HepG2 (cell line): ENCODE results near the gene SNX13. TPM values are rescaled to one million over a fixed set of nuclear protein-coding genes. Genes with fewer than 3 reads are reported as not detected.

ENCODE experiments used
- ARID2 ChIP-seq: sonication (generic); formaldehyde crosslinking; IDR thresholded peaks from 2 replicates; pipeline ENCODE4 v1.8.1; 2022; ENCODE audit warnings: mild to moderate bottlenecking, missing genetic modification reagents, borderline replicate concordance
- CC2D1A ChIP-seq: sonication (generic); formaldehyde crosslinking; IDR thresholded peaks from 2 replicates; pipeline ENCODE4 v1.8.1; 2023; ENCODE audit warnings: mild to moderate bottlenecking, missing genetic modification reagents
- MEF2D ChIP-seq: sonication (generic); formaldehyde crosslinking; IDR thresholded peaks from 2 replicates; pipeline ENCODE4 v1.5.1; 2020; ENCODE audit warnings: mild to moderate bottlenecking, missing genetic modification reagents
- REL ChIP-seq: sonication (generic); formaldehyde crosslinking; conservative IDR thresholded peaks from 2 replicates; pipeline ENCODE4 v1.8.0; 2022; ENCODE audit warnings: mild to moderate bottlenecking, missing genetic modification reagents, moderate library complexity
- RNF219 ChIP-seq: sonication (generic); formaldehyde crosslinking; IDR thresholded peaks from 2 replicates; pipeline ENCODE4 v1.5.0; 2020; ENCODE audit warnings: mild to moderate bottlenecking, missing genetic modification reagents
- SOX13 ChIP-seq, 3 experiments: fragments of 450-650 bp in 1 of 3; sonication (generic) in 1 of 3; formaldehyde crosslinking in 1 of 3; IDR thresholded peaks in 2 of 3; conservative IDR thresholded peaks in 1 of 3; 2 replicates each; pipeline versions ENCODE4 v1.5.0 to v1.6.1; 2016 to 2020; ENCODE audit warnings: antibody characterized with exemption in 1 of 3, mild to moderate bottlenecking in 1 of 3, missing compliant biosample characterization in 1 of 3, missing genetic modification reagents in 1 of 3, moderate library complexity in 1 of 3
- TFDP1 ChIP-seq: IDR thresholded peaks from 2 replicates; pipeline ENCODE4 v1.6.1; 2016; ENCODE audit warnings: missing compliant biosample characterization, missing genetic modification reagents, borderline replicate concordance
- ZHX2 ChIP-seq, 2 experiments: sonication (generic) in 1 of 2; formaldehyde crosslinking in 1 of 2; IDR thresholded peaks; 2 replicates each; pipeline versions ENCODE4 v1.6.1 to v1.9.0; 2014 to 2022; ENCODE audit warnings: antibody characterized with exemption in 1 of 2, borderline replicate concordance in 1 of 2, inconsistent platforms in 1 of 2, low read depth in 1 of 2, missing genetic modification reagents in 1 of 2
- ZNF414 ChIP-seq: sonication (generic); formaldehyde crosslinking; IDR thresholded peaks from 2 replicates; pipeline ENCODE4 v1.5.0; 2020; ENCODE audit warnings: missing genetic modification reagents
- ZNF501 ChIP-seq: sonication (generic); formaldehyde crosslinking; IDR thresholded peaks from 2 replicates; pipeline ENCODE4 v1.5.1; 2020; ENCODE audit warnings: mild to moderate bottlenecking, moderate library complexity, missing genetic modification reagents
- ZNF660 ChIP-seq: sonication (generic); formaldehyde crosslinking; IDR thresholded peaks from 2 replicates; pipeline ENCODE4 v1.5.1; 2020; ENCODE audit warnings: mild to moderate bottlenecking, low read depth, missing genetic modification reagents, borderline replicate concordance
- ZNF770 ChIP-seq: sonication (generic); formaldehyde crosslinking; IDR thresholded peaks from 2 replicates; pipeline ENCODE4 v1.5.0; 2020; ENCODE audit warnings: mild to moderate bottlenecking, missing genetic modification reagents
- ZNF850 ChIP-seq: sonication (generic); formaldehyde crosslinking; conservative IDR thresholded peaks from 2 replicates; pipeline ENCODE4 v1.9.0; 2021; ENCODE audit warnings: mild to moderate bottlenecking, missing genetic modification reagents
- polyA plus RNA-seq, 8 experiments: library from polyadenylated mRNA; depleted of rRNA in 3 of 8; stranded (reverse) in 7 of 8; unstranded in 1 of 8; fragments of >200 nt; fragmentation: Illumina TruSeq in 4 of 8; extraction: Trizol in 4 of 8; gene quantifications; 2 replicates each; pipeline versions ENCODE4 v1.2.1 to v1.2.3, GENCODE V29; 2011 to 2016; ENCODE audit warnings: low read depth in 4 of 8, missing spikeins in 1 of 8, mixed read lengths in 1 of 8; ENCODE audit not compliant: insufficient read depth in 1 of 8
- total RNA-seq, 5 experiments: library from RNA; depleted of rRNA; stranded (reverse); fragments of >200 nt; fragmentation: Illumina TruSeq; extraction: Trizol; gene quantifications; 2 replicates each; pipeline ENCODE4 v1.2.3, GENCODE V29; 2016; ENCODE audit warnings: low read depth in 1 of 5

Gene SNX13
- total and polyA plus RNA-seq, 2 of the 13 experiments (the other 11 are each of a cell fraction or from before 2014, with no cell fraction given): 14.3 to 32.3 TPM

- TF ChIP-seq CC2D1A (CRISPR knock-in tag): no peak
- TF ChIP-seq SOX13 (IDR thresholded peaks at IDR 0.05): no peak
- TF ChIP-seq SOX13 (CRISPR knock-in tag; conservative IDR thresholded peaks at IDR 0.05 in 1 of 2, IDR thresholded peaks at IDR 0.05 in 1 of 2): peak in 1 of 2 experiments; percentile 56; a peak in 2 of 4 replicates
- TF ChIP-seq ZNF770 (CRISPR knock-in tag): peak; percentile 82
- TF ChIP-seq REL: no peak
- peak; percentile 73; the same call in 1 of the 2 replicates for TF ChIP-seq ARID2 (CRISPR knock-in tag)
- no peak for TF ChIP-seq ZNF850 (CRISPR knock-in tag)
- TF ChIP-seq RNF219 (CRISPR knock-in tag): 0 out of 2 replicates have a peak, but pooled peaks have one; percentile 70
- peak; percentile 89 for TF ChIP-seq ZNF501 (CRISPR knock-in tag)
- TF ChIP-seq ZNF660 (CRISPR knock-in tag): no peak
- peak; percentile 49; the same call in 1 of the 2 replicates for TF ChIP-seq MEF2D
- peak; percentile 76; the same call in 1 of the 2 replicates for TF ChIP-seq ZNF414
- TF ChIP-seq ZHX2 (IDR thresholded peaks at IDR 0.05; ENCODE audit: low read depth): peak; percentile 88
- TF ChIP-seq ZHX2 (CRISPR knock-in tag; IDR thresholded peaks at IDR 0.05; ENCODE audit: borderline replicate concordance): 0 out of 2 replicates have a peak, but pooled peaks have one; percentile 27
- peak; percentile 77; the same call in 1 of the 2 replicates for TF ChIP-seq TFDP1 (CRISPR knock-in tag)
These were observed at the start of gene SNX13 (continued) for GRCh38 chr7:17940302-17940883.
